H1 (cell line): Measurements from ENCODE around the gene SLC35B4. TPM values are rescaled to one million over a fixed set of nuclear protein-coding genes. Genes with fewer than 3 reads are reported as not detected.
A peak's percentile ranks its signal among the peaks of the same experiment; 100 is the strongest.

ENCODE experiments used
- BRCA1 ChIP-seq: IDR thresholded peaks from 2 replicates; pipeline ENCODE4 v1.6.1; 2012; ENCODE audit warnings: low read depth, low read length, improper control_type of control experiment
- CHD1 ChIP-seq: IDR thresholded peaks from 2 replicates; pipeline ENCODE4 v1.6.1; 2012; ENCODE audit warnings: low read depth, low read length, improper control_type of control experiment
- CREB1 ChIP-seq: IDR thresholded peaks from 2 replicates; pipeline ENCODE4 v1.6.1; 2012; ENCODE audit warnings: inconsistent platforms
- CTBP2 ChIP-seq: IDR thresholded peaks from 2 replicates; pipeline ENCODE4 v1.7.0; 2011; ENCODE audit warnings: borderline replicate concordance, mild to moderate bottlenecking, moderate library complexity, mixed read lengths, low read length; ENCODE audit not compliant: insufficient read depth, insufficient read length
- EP300 ChIP-seq, 2 experiments: IDR thresholded peaks; 1 replicate in 1 of 2; 2 replicates in 1 of 2; pipeline ENCODE4 v1.6.1; 2011 to 2012; ENCODE audit warnings: low read depth in 2 of 2, low read length in 2 of 2, mild to moderate bottlenecking in 2 of 2, borderline replicate concordance in 1 of 2, inconsistent platforms in 1 of 2, moderate library complexity in 1 of 2
- GTF2F1 ChIP-seq: IDR thresholded peaks from 2 replicates; pipeline ENCODE4 v1.6.1; 2012; ENCODE audit warnings: low read depth, low read length, improper control_type of control experiment, borderline replicate concordance
- JUND ChIP-seq: IDR thresholded peaks from 2 replicates; pipeline ENCODE4 v1.6.1; 2011; ENCODE audit warnings: mild to moderate bottlenecking, improper control_type of control experiment, low read length
- KDM1A ChIP-seq: fragments of 200-600, 300-600 bp; sonication (generic); IDR thresholded peaks from 2 replicates; pipeline ENCODE4 v1.7.1; 2016; ENCODE audit warnings: mild to moderate bottlenecking, low read length, borderline replicate concordance
- KDM5A ChIP-seq: fragments of 200-600 bp; IDR thresholded peaks from 2 replicates; pipeline ENCODE4 v1.7.1; 2012; ENCODE audit warnings: mild to moderate bottlenecking, low read length, inconsistent platforms, mixed read lengths
- PHF8 ChIP-seq: fragments of 200-600 bp; sonication (generic); conservative IDR thresholded peaks from 2 replicates; pipeline ENCODE4 v1.7.1; 2012; ENCODE audit warnings: low read depth, mild to moderate bottlenecking, inconsistent platforms, low read length, moderate library complexity
- SIN3A ChIP-seq, 2 experiments: IDR thresholded peaks in 1 of 2; conservative IDR thresholded peaks in 1 of 2; 2 replicates each; pipeline ENCODE4 v1.6.1; 2011 to 2012; ENCODE audit warnings: low read length in 2 of 2, improper control_type of control experiment in 1 of 2, low read depth in 1 of 2, mild to moderate bottlenecking in 1 of 2
- SIX5 ChIP-seq: IDR thresholded peaks from 2 replicates; pipeline ENCODE4 v1.6.1; 2011; ENCODE audit warnings: mild to moderate bottlenecking, low read depth, low read length
- SP2 ChIP-seq: IDR thresholded peaks from 2 replicates; pipeline ENCODE4 v1.6.1; 2012; ENCODE audit warnings: mild to moderate bottlenecking, low read length, inconsistent platforms
- SP4 ChIP-seq: IDR thresholded peaks from 2 replicates; pipeline ENCODE4 v1.6.1; 2012; ENCODE audit warnings: low read length, inconsistent platforms
- SRF ChIP-seq: IDR thresholded peaks from 2 replicates; pipeline ENCODE4 v1.6.1; 2011; ENCODE audit warnings: mild to moderate bottlenecking, low read depth, low read length, moderate library complexity
- SUZ12 ChIP-seq: fragments of 200-600 bp; sonication (generic); IDR thresholded peaks from 2 replicates; pipeline ENCODE4 v1.6.1; 2012; ENCODE audit warnings: mild to moderate bottlenecking, inconsistent platforms, low read length, moderate library complexity, mixed read lengths
- TAF7 ChIP-seq: optimal IDR thresholded peaks from 2 replicates; pipeline ENCODE3; 2011; ENCODE audit warnings: low read depth, mild to moderate bottlenecking, inconsistent platforms, low read length, moderate library complexity, borderline replicate concordance
- TCF12 ChIP-seq: IDR thresholded peaks from 2 replicates; pipeline ENCODE4 v1.6.1; 2011; ENCODE audit warnings: low read depth, mild to moderate bottlenecking, low read length
- YY1 ChIP-seq: IDR thresholded peaks from 2 replicates; pipeline ENCODE4 v1.6.1; 2011; ENCODE audit warnings: low read depth, mild to moderate bottlenecking, low read length
- polyA plus RNA-seq, 7 experiments: library from polyadenylated mRNA; depleted of rRNA in 3 of 7; stranded (reverse) in 5 of 7; unstranded in 2 of 7; fragments of >200 nt in 5 of 7; fragments of 200-250 nt in 2 of 7; gene quantifications; 1 replicate in 5 of 7; 2 replicates in 1 of 7; 4 replicates in 1 of 7; pipeline versions ENCODE4 v1.2.1 to v1.2.3, GENCODE V29; 2011 to 2013; ENCODE audit warnings: missing spikeins in 2 of 7, mixed read lengths in 2 of 7
- total RNA-seq: library from RNA; stranded (reverse); fragmentation: NEBNext Ultra II Directional; extraction: Animal tissue kit (Norgen Biotek cat#: 25700); gene quantifications from 2 replicates; pipeline ENCODE4 v1.2.1, GENCODE V29; 2021
- TF ChIP-seq, protein P1 (sequence below): IDR thresholded peaks from 2 replicates; pipeline ENCODE4 v1.6.1; 2012; ENCODE audit warnings: low read length, inconsistent platforms
- TF ChIP-seq, protein P2 (sequence below): IDR thresholded peaks from 2 replicates; pipeline ENCODE4 v1.6.1; 2012; ENCODE audit warnings: inconsistent platforms

SLC35B4 gene
- total and polyA plus RNA-seq, 2 of the 8 experiments (the other 6 are each of a cell fraction or from before 2014, with no cell fraction given) = 28.9 to 34.6 TPM

DNA sequence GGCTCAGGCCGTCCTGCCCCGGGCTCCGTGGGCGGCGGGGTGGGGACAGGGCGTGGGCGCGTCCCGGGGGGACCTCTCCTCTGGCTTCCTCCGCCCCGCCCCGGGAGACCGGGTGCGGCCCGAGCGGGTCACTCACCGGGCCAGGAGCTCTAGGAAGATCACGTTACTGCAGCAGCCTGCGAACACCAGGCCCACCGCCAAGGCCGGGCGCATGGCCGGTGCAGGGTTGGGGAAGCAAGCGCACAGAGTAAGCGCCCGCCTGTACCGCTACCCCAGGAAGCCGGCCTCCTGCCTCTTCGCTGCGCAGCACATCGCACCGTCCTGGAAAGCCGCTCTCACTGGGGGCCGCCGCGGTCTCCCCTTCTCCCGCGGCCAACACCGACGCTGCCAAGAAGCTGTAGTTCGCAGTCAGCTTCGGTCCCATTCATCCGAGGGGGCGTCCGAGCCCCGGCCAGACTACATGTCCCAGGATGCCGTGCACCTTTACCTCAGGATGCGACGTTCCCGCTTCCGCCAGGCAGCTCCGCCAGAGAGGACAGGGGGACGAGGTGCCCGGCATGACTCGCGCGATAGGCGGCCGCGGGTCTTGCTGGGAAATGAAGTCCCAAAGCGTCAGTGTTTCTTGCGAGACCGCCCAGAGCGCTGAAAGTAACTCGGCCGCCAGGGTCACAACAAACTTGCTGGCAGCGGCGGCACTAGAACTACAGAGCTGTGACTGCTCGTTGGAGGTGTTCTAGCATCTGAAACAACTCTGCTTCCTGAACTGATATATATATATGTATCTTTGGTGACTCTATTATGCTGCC lies at the start of gene SLC35B4 (continued):
- TF ChIP-seq BRCA1 (peak; percentile 81), CTBP2 (no peak), KDM5A (no peak), CHD1 (no peak), YY1 (no peak), SP2 (no peak), SUZ12 (no peak), SRF (no peak), SIN3A (conservative IDR thresholded peaks at IDR 0.05 in 1 of 2, IDR thresholded peaks at IDR 0.05 in 1 of 2; ENCODE audit: low read depth in 1 of 2, low read length in 2 of 2) (no peak; a peak in 1 of 4 replicates), CREB1 (peak; percentile 94), JUND (no peak), GTF2F1 (no peak), SIX5 (peak; percentile 93), SP4 (no peak), TCF12 (no peak), TAF7 (no peak), EP300 (IDR thresholded peaks at IDR 0.05; ENCODE audit: borderline replicate concordance in 1 of 2, low read depth in 2 of 2, low read length in 2 of 2) (no peak), KDM1A (no peak), PHF8 (peak; percentile 71)
- TF ChIP-seq, protein P1, sequence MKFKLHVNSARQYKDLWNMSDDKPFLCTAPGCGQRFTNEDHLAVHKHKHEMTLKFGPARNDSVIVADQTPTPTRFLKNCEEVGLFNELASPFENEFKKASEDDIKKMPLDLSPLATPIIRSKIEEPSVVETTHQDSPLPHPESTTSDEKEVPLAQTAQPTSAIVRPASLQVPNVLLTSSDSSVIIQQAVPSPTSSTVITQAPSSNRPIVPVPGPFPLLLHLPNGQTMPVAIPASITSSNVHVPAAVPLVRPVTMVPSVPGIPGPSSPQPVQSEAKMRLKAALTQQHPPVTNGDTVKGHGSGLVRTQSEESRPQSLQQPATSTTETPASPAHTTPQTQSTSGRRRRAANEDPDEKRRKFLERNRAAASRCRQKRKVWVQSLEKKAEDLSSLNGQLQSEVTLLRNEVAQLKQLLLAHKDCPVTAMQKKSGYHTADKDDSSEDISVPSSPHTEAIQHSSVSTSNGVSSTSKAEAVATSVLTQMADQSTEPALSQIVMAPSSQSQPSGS = no peak
- TF ChIP-seq, protein P2, sequence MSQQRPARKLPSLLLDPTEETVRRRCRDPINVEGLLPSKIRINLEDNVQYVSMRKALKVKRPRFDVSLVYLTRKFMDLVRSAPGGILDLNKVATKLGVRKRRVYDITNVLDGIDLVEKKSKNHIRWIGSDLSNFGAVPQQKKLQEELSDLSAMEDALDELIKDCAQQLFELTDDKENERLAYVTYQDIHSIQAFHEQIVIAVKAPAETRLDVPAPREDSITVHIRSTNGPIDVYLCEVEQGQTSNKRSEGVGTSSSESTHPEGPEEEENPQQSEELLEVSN = peak; percentile 19; the same call in 1 of the 2 replicates
